IPS-18c (cell line): Measurements from ENCODE around the gene KRTAP4-16.
"Not testable (repeated sequence)": the region's sequence is repeated elsewhere in the genome, so short reads cannot be mapped to it uniquely, and the experiment has no call there.

Experiments used
- H3K4me3 ChIP-seq: 2 replicates; pipeline ENCODE4 v1.7.0; 2013; ENCODE audit warnings: low read depth, mild to moderate bottlenecking, low read length, moderate library complexity; ENCODE audit not compliant: insufficient read depth
- H3K9me3 ChIP-seq: one replicate; pipeline ENCODE4 v1.6.1; 2013; ENCODE audit warnings: mild to moderate bottlenecking, low read length, moderate library complexity; ENCODE audit not compliant: control insufficient read depth, insufficient read depth

Gene KRTAP4-16

GRCh38 chr17:41101586-41102259, at the start of gene KRTAP4-16:
TSS of gene KRTAP4-16 (minus strand) at chr17:41102209. CDS start at chr17:41102209, 0 bp downstream.
- H3K4me3 ChIP-seq = no peak within 1 kb of the TSS
- H3K9me3 ChIP-seq = no peaks in the 10 kb centered on the region

GRCh38 chr17:41151525-41151924, 49.5 kb upstream of the KRTAP4-16 start:
- Histone ChIP-seq H3K9me3 (no peaks in the 10 kb centered on the region), H3K4me3 (no peak overlapping the region)

- Histone ChIP-seq H3K9me3 (no peaks in the 10 kb centered on the region), H3K4me3 (no peak overlapping the region)
These were observed 48.0 kb upstream of the KRTAP4-16 start for GRCh38 chr17:41150026-41150425.

- Histone ChIP-seq H3K4me3 (no peak within 1 kb of the TSS), H3K9me3 (no peaks in the 10 kb centered on the region)
These were observed 47.6 kb upstream of the KRTAP4-16 start, which contains the start of gene KRTAP4-5 for GRCh38 chr17:41149652-41149985. TSS of gene KRTAP4-5 (minus strand) at chr17:41149825. CDS start at chr17:41149767, 58 bp downstream.

GRCh38 chr17:41148971-41149651, 47.1 kb upstream of the KRTAP4-16 start:
- H3K9me3 ChIP-seq, H3K4me3 ChIP-seq: not testable (repeated sequence)

- Histone ChIP-seq H3K4me3 (no peak overlapping the region), H3K9me3 (no peaks in the 10 kb centered on the region)
These were observed 45.7 kb upstream of the KRTAP4-16 start for GRCh38 chr17:41147531-41148204.

- Histone ChIP-seq H3K4me3 (no peak overlapping the region), H3K9me3 (peaks cover 2% of the 10 kb centered on the region)
These were observed 43.3 kb upstream of the KRTAP4-16 start for GRCh38 chr17:41145261-41145660.

GRCh38 chr17:41144846-41145245, 42.8 kb upstream of the KRTAP4-16 start:
- Histone ChIP-seq H3K4me3 (no peak overlapping the region), H3K9me3 (peaks cover 5% of the 10 kb centered on the region)

- H3K9me3 ChIP-seq = peaks cover 5% of the 10 kb centered on the region
- H3K4me3 ChIP-seq = no peak overlapping the region
These were observed 39.4 kb upstream of the KRTAP4-16 start for GRCh38 chr17:41141361-41141760.

- Histone ChIP-seq H3K4me3 (no peak within 1 kb of the TSS), H3K9me3 (peaks cover 5% of the 10 kb centered on the region)
These were observed 38.5 kb upstream of the KRTAP4-16 start, which contains the start of gene KRTAP4-6 for GRCh38 chr17:41140360-41141131. TSS of gene KRTAP4-6 (minus strand) at chr17:41140544. CDS start at chr17:41140487, 57 bp downstream.

GRCh38 chr17:41139865-41140264, 37.9 kb upstream of the KRTAP4-16 start:
- H3K9me3 ChIP-seq, H3K4me3 ChIP-seq: not testable (repeated sequence)

- H3K4me3 ChIP-seq = no peak overlapping the region
These were observed 32.1 kb upstream of the KRTAP4-16 start for GRCh38 chr17:41133880-41134735.

GRCh38 chr17:41131979-41132378, 30.0 kb upstream of the KRTAP4-16 start:
- Histone ChIP-seq H3K4me3 (no peak overlapping the region), H3K9me3 (no peaks in the 10 kb centered on the region)

More at GRCh38 chr17:41133880-41134735, 32.1 kb upstream of the KRTAP4-16 start:
- H3K9me3 ChIP-seq = no peaks in the 10 kb centered on the region

GRCh38 chr17:41127371-41127770, 25.4 kb upstream of the KRTAP4-16 start:
- no peaks in the 10 kb centered on the region for H3K9me3 ChIP-seq
- no peak overlapping the region for H3K4me3 ChIP-seq

- no peak overlapping the region for H3K4me3 ChIP-seq
- no peaks in the 10 kb centered on the region for H3K9me3 ChIP-seq
These were observed 24.4 kb upstream of the KRTAP4-16 start for GRCh38 chr17:41126412-41126811.

- Histone ChIP-seq H3K4me3 (no peak overlapping the region), H3K9me3 (no peaks in the 10 kb centered on the region)
These were observed 23.1 kb upstream of the KRTAP4-16 start for GRCh38 chr17:41125064-41125463.
